Endodermal cell (in vitro differentiated cells): ENCODE data around the gene SRGAP3. TPM values are rescaled to one million over a fixed set of nuclear protein-coding genes. Genes with fewer than 3 reads are reported as not detected.

Experiments
- DNase-seq: peaks from one replicate; pipeline ENCODE4 v3.0.0-alpha.2; 2017
- H3K27ac ChIP-seq: 2 replicates; pipeline ENCODE4 v1.5.1; 2013; ENCODE audit warnings: mild to moderate bottlenecking, low read depth, low read length, moderate library complexity
- H3K27me3 ChIP-seq: 2 replicates; pipeline ENCODE4 v1.6.1; 2013; ENCODE audit warnings: mild to moderate bottlenecking, low read length, moderate library complexity; ENCODE audit not compliant: insufficient read depth, control insufficient read depth, poor library complexity, severe bottlenecking
- H3K36me3 ChIP-seq: 2 replicates; pipeline ENCODE4 v1.7.0; 2013; ENCODE audit warnings: mild to moderate bottlenecking, low read length, moderate library complexity; ENCODE audit not compliant: control insufficient read depth, insufficient read depth
- H3K4me1 ChIP-seq: one replicate; pipeline ENCODE4 v1.7.0; 2013; ENCODE audit warnings: low read length; ENCODE audit not compliant: control insufficient read depth, insufficient read depth
- H3K4me3 ChIP-seq: 2 replicates; pipeline ENCODE4 v1.5.1; 2013; ENCODE audit warnings: mild to moderate bottlenecking, low read length, moderate library complexity
- H3K9ac ChIP-seq: 2 replicates; pipeline ENCODE4 v1.6.1; 2013; ENCODE audit warnings: mild to moderate bottlenecking, low read length, moderate library complexity; ENCODE audit not compliant: poor library complexity, severe bottlenecking; ENCODE audit errors: extremely low read depth
- H3K9me3 ChIP-seq: 2 replicates; pipeline ENCODE4 v1.6.1; 2013; ENCODE audit warnings: mild to moderate bottlenecking, low read length, moderate library complexity; ENCODE audit not compliant: control insufficient read depth
- H3K27ac Mint-ChIP-seq: 2 replicates; pipeline ENCODE4 v1.8.0; 2020; ENCODE audit warnings: mixed read lengths
- H3K27me3 Mint-ChIP-seq: 2 replicates; pipeline ENCODE4 v1.8.0; 2021; ENCODE audit warnings: mild to moderate bottlenecking, mixed read lengths; ENCODE audit not compliant: insufficient read depth
- H3K36me3 Mint-ChIP-seq: 2 replicates; pipeline ENCODE4 v1.8.0; 2020; ENCODE audit warnings: low read depth, mixed read lengths
- H3K4me1 Mint-ChIP-seq: 2 replicates; pipeline ENCODE4 v1.8.0; 2020; ENCODE audit warnings: mixed read lengths
- H3K4me3 Mint-ChIP-seq: 2 replicates; pipeline ENCODE4 v1.8.0; 2020; ENCODE audit warnings: mild to moderate bottlenecking, moderate library complexity, mixed read lengths
- H3K9me3 Mint-ChIP-seq: 2 replicates; pipeline ENCODE4 v1.8.0; 2020; ENCODE audit warnings: mild to moderate bottlenecking, mixed read lengths
- WGBS, 2 experiments: methylation state at CpG; one replicate each; pipeline versions ENCODE4 v1.1.5 to v1.1.7; 2013; ENCODE audit warnings: missing lambda C conversion rate in 2 of 2, mixed read lengths in 1 of 2; ENCODE audit not compliant: insufficient coverage in 1 of 2, insufficient read length in 1 of 2; 5-methylcytosine and 5-hydroxymethylcytosine counted together
- total RNA-seq, 2 donors: library from RNA; stranded (reverse); fragmentation: NEBNext Ultra II Directional in 1 of 2; extraction: Animal tissue kit (Norgen Biotek cat#: 25700) in 1 of 2; gene quantifications; 2 replicates in 1 of 2; 3 replicates in 1 of 2; pipeline ENCODE4 v1.2.1, GENCODE V29; 2021
- TF ChIP-seq, protein P1 (sequence below): fragments of 200-600 bp; sonication (generic); conservative IDR thresholded peaks from 2 replicates; pipeline ENCODE4 v1.5.0; 2021; ENCODE audit warnings: antibody characterized with exemption, mild to moderate bottlenecking

Gene SRGAP3
- total RNA-seq, 2 donors from 2014 or later: 5.0 to 8.1 TPM

DNA sequence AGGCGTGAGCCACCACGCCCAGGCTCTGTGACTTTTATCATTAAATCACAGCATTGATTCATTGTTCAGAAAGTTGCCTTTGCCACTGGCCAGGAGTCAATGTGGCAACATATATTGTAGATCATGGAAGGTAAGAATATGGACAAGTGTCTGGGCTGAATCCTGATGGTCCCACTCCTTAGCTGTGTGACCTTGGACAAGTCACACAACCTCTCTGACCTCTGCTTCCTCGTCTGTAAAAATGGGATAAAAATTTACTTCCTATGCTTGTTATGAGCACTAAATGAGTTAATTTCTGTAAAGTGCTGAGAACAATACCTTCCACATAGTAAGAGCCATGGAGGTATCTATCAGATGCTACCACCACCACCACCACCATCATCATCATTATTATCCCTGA lies 182.7 kb downstream of the SRGAP3 start:
- Histone ChIP-seq H3K36me3 (peaks cover 4% of the 10 kb centered on the region), H3K9ac (no peak overlapping the region), H3K4me1 (no peaks in the 10 kb centered on the region), H3K9me3 (peaks cover 9% of the 10 kb centered on the region), H3K27me3 (no peaks in the 10 kb centered on the region), H3K4me3 (no peak overlapping the region), H3K27ac (no peak overlapping the region)
- Mint-ChIP-seq H3K4me1 (peaks cover 1% of the 10 kb centered on the region), H3K27me3 (no peaks in the 10 kb centered on the region), H3K4me3 (no peak overlapping the region), H3K27ac (no peak overlapping the region), H3K36me3 (peaks cover 1% of the 10 kb centered on the region), H3K9me3 (peaks cover 4% of the 10 kb centered on the region)
- TF ChIP-seq, protein P1, sequence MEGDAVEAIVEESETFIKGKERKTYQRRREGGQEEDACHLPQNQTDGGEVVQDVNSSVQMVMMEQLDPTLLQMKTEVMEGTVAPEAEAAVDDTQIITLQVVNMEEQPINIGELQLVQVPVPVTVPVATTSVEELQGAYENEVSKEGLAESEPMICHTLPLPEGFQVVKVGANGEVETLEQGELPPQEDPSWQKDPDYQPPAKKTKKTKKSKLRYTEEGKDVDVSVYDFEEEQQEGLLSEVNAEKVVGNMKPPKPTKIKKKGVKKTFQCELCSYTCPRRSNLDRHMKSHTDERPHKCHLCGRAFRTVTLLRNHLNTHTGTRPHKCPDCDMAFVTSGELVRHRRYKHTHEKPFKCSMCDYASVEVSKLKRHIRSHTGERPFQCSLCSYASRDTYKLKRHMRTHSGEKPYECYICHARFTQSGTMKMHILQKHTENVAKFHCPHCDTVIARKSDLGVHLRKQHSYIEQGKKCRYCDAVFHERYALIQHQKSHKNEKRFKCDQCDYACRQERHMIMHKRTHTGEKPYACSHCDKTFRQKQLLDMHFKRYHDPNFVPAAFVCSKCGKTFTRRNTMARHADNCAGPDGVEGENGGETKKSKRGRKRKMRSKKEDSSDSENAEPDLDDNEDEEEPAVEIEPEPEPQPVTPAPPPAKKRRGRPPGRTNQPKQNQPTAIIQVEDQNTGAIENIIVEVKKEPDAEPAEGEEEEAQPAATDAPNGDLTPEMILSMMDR: no peak
- 98 to 100% methylated on average over 2 to 3 of the region's 3 CpGs for WGBS, 2 experiments
- no peak for DNase-seq

DNA sequence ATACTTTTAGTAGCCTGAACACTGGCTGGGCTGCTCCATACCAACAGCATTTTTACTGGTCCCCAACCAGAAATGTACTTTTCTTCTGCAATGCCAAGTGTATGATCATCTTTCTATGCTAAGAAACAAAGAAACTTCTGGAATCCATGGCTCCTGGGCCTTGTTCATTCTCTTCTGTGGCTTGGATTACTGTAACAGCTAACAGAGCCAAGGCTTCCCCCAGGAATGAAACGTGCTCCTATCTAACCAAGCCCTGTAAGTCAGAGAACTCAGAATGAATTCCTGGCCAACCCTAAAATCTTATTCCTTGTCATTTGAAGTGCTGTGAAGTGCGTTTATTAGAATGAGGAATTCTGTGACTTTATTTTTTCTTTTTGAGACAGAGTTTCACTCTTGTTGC lies 183.3 kb downstream of the SRGAP3 start:
- no peaks in the 10 kb centered on the region for H3K27me3 Mint-ChIP-seq
- H3K27me3 ChIP-seq: no peaks in the 10 kb centered on the region
- DNase-seq: no peak
- H3K27ac ChIP-seq: no peak overlapping the region
- H3K9me3 Mint-ChIP-seq: peaks cover 4% of the 10 kb centered on the region
- H3K4me3 ChIP-seq: no peak overlapping the region
- H3K9me3 ChIP-seq: peaks cover 9% of the 10 kb centered on the region
- WGBS, 2 experiments: 88 to 93% methylated on average over 2 of the region's 2 CpGs
- no peaks in the 10 kb centered on the region for H3K4me1 ChIP-seq
- H3K4me1 Mint-ChIP-seq: peaks cover 1% of the 10 kb centered on the region
- H3K4me3 Mint-ChIP-seq: no peak overlapping the region
- TF ChIP-seq, protein P1: no peak
- peaks cover 1% of the 10 kb centered on the region for H3K36me3 Mint-ChIP-seq
- peaks cover 4% of the 10 kb centered on the region for H3K36me3 ChIP-seq
- no peak overlapping the region for H3K9ac ChIP-seq
- no peak overlapping the region for H3K27ac Mint-ChIP-seq

DNA sequence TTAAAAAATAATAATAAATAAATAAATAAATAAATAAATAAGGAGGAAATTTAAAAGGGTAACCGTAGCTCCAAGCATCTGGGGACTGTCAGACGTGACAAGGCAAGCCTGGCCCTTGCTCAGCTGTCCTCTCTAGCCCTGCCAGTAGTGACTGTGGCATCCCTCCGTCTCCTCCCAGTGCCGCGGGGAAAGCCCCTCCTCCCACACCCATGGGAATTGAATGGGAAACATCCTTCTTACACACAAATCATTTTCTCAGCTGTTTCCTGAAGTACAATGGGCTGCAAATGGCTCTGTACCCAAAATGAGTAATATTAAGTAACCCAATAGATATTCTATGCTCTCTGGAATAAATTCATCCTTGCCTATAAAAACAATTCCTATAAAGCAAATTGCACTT lies 184.6 kb downstream of the SRGAP3 start:
- WGBS, 2 experiments: 79% methylated on average over 5 of the region's 5 CpGs; no CpG with 5 or more reads in 1 of the 2 experiments
- peaks cover 1% of the 10 kb centered on the region for H3K36me3 Mint-ChIP-seq
- DNase-seq: no peak
- H3K27ac Mint-ChIP-seq: no peak overlapping the region
- no peaks in the 10 kb centered on the region for H3K27me3 Mint-ChIP-seq
- H3K9me3 ChIP-seq: peaks cover 9% of the 10 kb centered on the region
- H3K36me3 ChIP-seq: peaks cover 4% of the 10 kb centered on the region
- no peak overlapping the region for H3K4me3 Mint-ChIP-seq
- H3K9me3 Mint-ChIP-seq: peaks cover 4% of the 10 kb centered on the region
- no peak overlapping the region for H3K9ac ChIP-seq
- no peaks in the 10 kb centered on the region for H3K4me1 Mint-ChIP-seq
- H3K4me1 ChIP-seq: no peaks in the 10 kb centered on the region
- no peaks in the 10 kb centered on the region for H3K27me3 ChIP-seq
- H3K4me3 ChIP-seq: no peak overlapping the region
- no peak overlapping the region for H3K27ac ChIP-seq
- TF ChIP-seq, protein P1: no peak
